RWPE2 (cell line): Measurements from ENCODE around the gene PRPH.

Experiments used
- ATAC-seq: fragments of 200-7000 bp; cut with Tn5 transposase; 3 replicates; pipeline ENCODE4 v1.9.1; 2021; ENCODE audit warnings: low read depth
- DNase-seq: peaks from one replicate; pipeline ENCODE4 v3.0.0-alpha.2; 2020; ENCODE audit warnings: low spot score
- H3K27ac ChIP-seq: fragments of 450-650 bp; 2 replicates; pipeline ENCODE4 v1.5.1; 2017; ENCODE audit warnings: mild to moderate bottlenecking; ENCODE audit not compliant: poor library complexity, severe bottlenecking
- H3K27me3 ChIP-seq: fragments of 250-450 bp; sonication (Bioruptor Pico); 2 replicates; pipeline ENCODE4 v1.5.1; 2021; ENCODE audit warnings: mild to moderate bottlenecking, moderate library complexity; ENCODE audit not compliant: insufficient read depth, poor library complexity, severe bottlenecking
- H3K36me3 ChIP-seq: fragments of 250-450 bp; sonication (Bioruptor Pico); 2 replicates; pipeline ENCODE4 v1.5.1; 2020; ENCODE audit warnings: low read depth, mild to moderate bottlenecking, moderate library complexity
- H3K4me1 ChIP-seq: fragments of 250-450 bp; sonication (Bioruptor Pico); 2 replicates; pipeline ENCODE4 v1.5.1; 2021; ENCODE audit warnings: mild to moderate bottlenecking, moderate library complexity; ENCODE audit not compliant: insufficient read depth, poor library complexity, severe bottlenecking
- H3K4me3 ChIP-seq: fragments of 250-450 bp; sonication (Bioruptor Pico); 2 replicates; pipeline ENCODE4 v1.5.1; 2021; ENCODE audit warnings: mild to moderate bottlenecking, moderate library complexity; ENCODE audit not compliant: severe bottlenecking
- H3K9me3 ChIP-seq: fragments of 250-450 bp; sonication (Bioruptor Pico); 2 replicates; pipeline ENCODE4 v1.5.1; 2021; ENCODE audit warnings: mild to moderate bottlenecking, moderate library complexity; ENCODE audit not compliant: severe bottlenecking
- TF ChIP-seq, protein P1 (sequence below): fragments of 450-650 bp; IDR thresholded peaks from one replicate; pipeline ENCODE4 v1.5.1; 2017; ENCODE audit warnings: mild to moderate bottlenecking, moderate library complexity; ENCODE audit not compliant: poor library complexity, severe bottlenecking

PRPH gene

DNA sequence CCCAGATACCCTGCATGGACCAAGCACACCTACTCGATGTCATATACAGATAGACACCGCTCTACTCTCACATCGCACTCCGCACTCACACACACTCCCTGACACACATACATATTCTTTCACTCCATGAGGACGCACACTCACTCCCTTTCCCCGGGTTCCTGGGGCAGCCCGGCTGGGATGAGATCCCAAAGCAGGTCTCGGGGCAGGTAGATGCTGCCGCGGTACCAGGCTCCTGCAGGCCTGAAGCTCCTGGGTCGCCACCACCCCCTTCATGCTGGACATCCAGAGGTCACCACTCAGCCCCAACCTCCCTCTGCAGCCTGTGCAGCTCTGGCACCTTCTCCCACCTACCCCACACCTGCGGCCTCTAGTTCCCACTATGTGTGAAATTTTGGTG is 39.7 kb downstream of the PRPH start:
- H3K36me3 ChIP-seq: peaks cover 11% of the 10 kb centered on the region
- peaks cover 7% of the 10 kb centered on the region for H3K27me3 ChIP-seq
- no peak overlapping the region for H3K4me3 ChIP-seq
- no peak for DNase-seq
- ATAC-seq: no peak
- no peaks in the 10 kb centered on the region for H3K4me1 ChIP-seq
- H3K9me3 ChIP-seq: no peaks in the 10 kb centered on the region
- TF ChIP-seq, protein P1, sequence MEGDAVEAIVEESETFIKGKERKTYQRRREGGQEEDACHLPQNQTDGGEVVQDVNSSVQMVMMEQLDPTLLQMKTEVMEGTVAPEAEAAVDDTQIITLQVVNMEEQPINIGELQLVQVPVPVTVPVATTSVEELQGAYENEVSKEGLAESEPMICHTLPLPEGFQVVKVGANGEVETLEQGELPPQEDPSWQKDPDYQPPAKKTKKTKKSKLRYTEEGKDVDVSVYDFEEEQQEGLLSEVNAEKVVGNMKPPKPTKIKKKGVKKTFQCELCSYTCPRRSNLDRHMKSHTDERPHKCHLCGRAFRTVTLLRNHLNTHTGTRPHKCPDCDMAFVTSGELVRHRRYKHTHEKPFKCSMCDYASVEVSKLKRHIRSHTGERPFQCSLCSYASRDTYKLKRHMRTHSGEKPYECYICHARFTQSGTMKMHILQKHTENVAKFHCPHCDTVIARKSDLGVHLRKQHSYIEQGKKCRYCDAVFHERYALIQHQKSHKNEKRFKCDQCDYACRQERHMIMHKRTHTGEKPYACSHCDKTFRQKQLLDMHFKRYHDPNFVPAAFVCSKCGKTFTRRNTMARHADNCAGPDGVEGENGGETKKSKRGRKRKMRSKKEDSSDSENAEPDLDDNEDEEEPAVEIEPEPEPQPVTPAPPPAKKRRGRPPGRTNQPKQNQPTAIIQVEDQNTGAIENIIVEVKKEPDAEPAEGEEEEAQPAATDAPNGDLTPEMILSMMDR: no peak
- no peak overlapping the region for H3K27ac ChIP-seq

DNA sequence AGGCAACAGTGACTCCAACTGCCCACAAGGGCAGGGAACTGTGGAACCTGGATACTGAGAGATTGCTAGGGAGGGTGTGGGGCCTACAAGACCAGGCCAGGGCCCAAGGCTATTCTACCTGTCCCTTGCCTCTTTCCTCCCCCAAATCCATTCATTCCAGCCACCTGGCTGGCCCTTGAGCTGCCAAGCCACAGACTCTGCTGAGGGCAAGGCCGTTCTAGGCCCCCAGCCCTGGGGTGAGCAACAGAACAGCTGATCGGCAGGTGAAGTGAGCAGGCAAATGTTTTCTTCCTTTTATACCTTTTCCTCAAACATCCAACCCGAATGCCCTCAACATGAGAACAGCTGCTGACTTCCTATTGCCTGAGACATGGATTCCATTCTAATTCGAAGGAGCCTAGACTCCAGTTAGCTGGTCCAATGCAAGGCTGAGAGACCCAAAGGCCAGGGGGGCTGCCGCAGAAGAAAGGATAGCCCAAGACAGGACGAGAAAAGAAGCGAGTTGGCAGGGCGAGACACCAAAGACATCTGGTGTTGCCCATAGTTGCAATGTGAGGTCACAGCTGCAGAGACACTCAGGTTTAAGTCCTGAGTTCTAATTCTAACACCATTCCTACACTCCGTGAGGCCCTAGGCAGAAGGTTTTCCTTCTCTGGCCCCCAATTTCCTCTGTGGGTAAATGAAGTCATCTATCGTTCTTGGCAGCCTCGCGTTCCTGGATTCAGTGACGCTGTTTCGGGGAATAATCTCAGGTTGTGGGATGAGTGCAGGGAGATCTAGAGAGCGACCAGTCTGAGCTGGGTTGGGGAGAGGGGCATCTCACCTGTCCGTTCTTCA is 40.4 kb downstream of the PRPH start:
- Histone ChIP-seq H3K9me3 (no peaks in the 10 kb centered on the region), H3K27me3 (peaks cover 7% of the 10 kb centered on the region), H3K36me3 (peaks cover 7% of the 10 kb centered on the region), H3K27ac (no peak overlapping the region), H3K4me1 (no peaks in the 10 kb centered on the region), H3K4me3 (no peak overlapping the region)
- peak; percentile 32 for DNase-seq
- TF ChIP-seq, protein P1: no peak
- no peak for ATAC-seq

DNA sequence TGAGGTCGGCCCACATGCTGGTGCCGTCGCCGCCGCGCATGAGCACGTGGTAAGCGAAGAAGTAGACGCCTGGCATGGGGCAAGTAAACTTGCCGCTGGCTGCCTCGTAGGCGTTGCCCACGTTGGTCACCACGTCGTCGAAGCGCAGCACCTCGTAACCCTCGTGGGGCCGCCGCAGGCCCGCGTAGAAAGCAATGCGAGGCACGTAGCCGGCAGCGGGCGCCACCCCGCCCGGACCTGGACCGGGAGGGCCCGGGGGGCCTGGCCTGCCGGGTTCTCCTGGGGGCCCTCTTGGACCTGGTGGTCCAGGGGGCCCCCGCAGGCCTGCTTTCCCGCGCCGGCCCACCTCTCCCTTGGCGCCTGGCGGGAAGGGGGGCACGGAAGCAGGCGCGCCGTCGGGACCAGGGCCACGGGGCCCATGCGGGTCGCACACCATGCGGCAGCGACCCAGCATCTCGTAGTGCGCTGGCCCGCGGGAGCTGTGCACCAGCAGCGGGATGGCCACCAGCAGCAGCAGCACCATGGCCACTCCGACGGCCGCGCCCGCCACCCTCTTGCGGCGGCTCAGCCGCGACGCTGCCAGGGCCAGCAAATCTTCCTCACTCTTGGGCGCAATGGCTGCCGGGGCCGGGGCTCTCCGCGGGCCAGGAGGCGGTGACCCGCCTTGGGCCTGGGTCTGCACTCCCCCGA is 41.2 kb downstream of the PRPH start:
- ATAC-seq: no peak
- TF ChIP-seq, protein P1: no peak
- DNase-seq: peak; percentile 54
- Histone ChIP-seq H3K4me1 (no peaks in the 10 kb centered on the region), H3K27me3 (peaks cover 7% of the 10 kb centered on the region), H3K4me3 (peak overlapping the region; percentile 34), H3K27ac (no peak overlapping the region), H3K36me3 (peaks cover 3% of the 10 kb centered on the region), H3K9me3 (no peaks in the 10 kb centered on the region)

DNA sequence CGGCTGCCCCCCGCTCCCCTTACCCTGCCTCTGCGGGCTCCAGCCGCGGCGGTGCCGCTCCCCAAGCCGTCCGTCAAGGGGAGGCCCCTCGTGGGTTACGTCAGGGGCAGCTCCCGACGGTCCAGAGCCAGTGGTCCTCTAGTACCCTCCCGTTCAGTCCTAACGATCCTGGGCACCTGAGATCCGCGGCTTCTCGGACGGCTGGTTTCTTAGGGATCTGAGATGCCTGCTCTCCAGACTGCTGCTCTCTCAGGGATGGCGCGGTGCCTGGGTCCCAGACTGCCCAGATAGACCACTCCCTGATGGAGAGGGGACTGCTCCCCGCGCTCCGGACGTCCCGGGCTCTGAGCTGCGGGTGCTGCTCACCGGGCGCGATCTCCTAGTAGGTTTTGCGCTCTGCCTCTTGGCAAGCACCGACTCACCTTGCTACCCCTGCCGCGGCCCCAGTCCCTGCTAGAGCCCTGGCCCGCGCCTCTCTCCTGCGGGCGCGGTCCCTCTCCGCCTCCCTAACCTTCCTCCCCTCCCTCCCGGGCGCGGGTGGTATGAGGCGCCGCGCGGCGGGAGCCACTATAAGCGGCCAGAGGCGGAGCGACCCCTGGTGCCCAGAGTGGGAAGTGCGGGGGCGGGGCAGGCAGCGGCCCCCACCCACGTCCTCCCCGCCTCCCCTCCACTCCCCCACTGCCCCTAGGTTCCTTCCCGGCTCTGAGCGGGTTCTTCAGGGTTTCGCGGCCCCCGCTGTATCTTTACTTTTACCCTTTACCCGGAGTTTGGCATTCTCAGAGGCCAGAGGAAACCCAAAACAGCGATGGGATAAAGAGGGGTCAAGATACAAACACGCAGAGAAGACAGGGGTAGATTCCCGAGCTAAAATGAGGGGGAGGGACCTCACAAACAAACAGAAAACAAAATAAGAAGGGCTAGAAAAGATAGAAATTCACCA is 42.0 kb downstream of the PRPH start, which contains the start of gene C1QL4:
Gene C1QL4 (minus strand): TSS at position 544 of the 940 bp plus-strand sequence. CDS start 711 bp downstream, outside the sequence.
- ATAC-seq: peak; percentile 70
- peaks cover 7% of the 10 kb centered on the region for H3K27me3 ChIP-seq
- H3K4me3 ChIP-seq: peak within 1 kb of the TSS; percentile 34

More for the DNA sequence above, 42.0 kb downstream of the PRPH start, which contains the start of gene C1QL4:
- Histone ChIP-seq H3K36me3 (no peaks in the 10 kb centered on the region), H3K27ac (no peak within 1 kb of the TSS), H3K9me3 (no peaks in the 10 kb centered on the region), H3K4me1 (no peaks in the 10 kb centered on the region)
- DNase-seq: no peak
- TF ChIP-seq, protein P1: peak; percentile 98
